ENCODE data around the gene MITF.

The MITF gene

GRCh38 chr3:69925506-69925905 is 186.2 kb downstream of the MITF start:
- DNase-seq, result no peak

GRCh38 chr3:69926385-69926784 is 187.1 kb downstream of the MITF start:
- no peak for DNase-seq

GRCh38 chr3:69927571-69927970 is 188.3 kb downstream of the MITF start:
- DNase-seq, result no peak

- DNase-seq, result no peak
These were observed 189.8 kb downstream of the MITF start for GRCh38 chr3:69929019-69929418.

GRCh38 chr3:69930564-69930963 is 191.3 kb downstream of the MITF start:
- no peak for DNase-seq

- DNase-seq, result no peak
These were observed 192.8 kb downstream of the MITF start for GRCh38 chr3:69932087-69932486.

GRCh38 chr3:69932501-69932900 is 193.2 kb downstream of the MITF start:
- DNase-seq, result no peak

- DNase-seq, result no peak
These were observed 195.1 kb downstream of the MITF start for GRCh38 chr3:69934398-69934797.

GRCh38 chr3:69936266-69936665 is 197.0 kb downstream of the MITF start:
- no peak for DNase-seq

- no peak for DNase-seq
These were observed 198.8 kb downstream of the MITF start for GRCh38 chr3:69938061-69938460.

GRCh38 chr3:69938931-69939330 is 199.7 kb downstream of the MITF start:
- DNase-seq, result no peak

- no peak for DNase-seq
These were observed 201.8 kb downstream of the MITF start for GRCh38 chr3:69941037-69941436.

GRCh38 chr3:69941439-69942176 is 202.3 kb downstream of the MITF start:
- no peak for DNase-seq

- no peak for DNase-seq
These were observed 205.7 kb downstream of the MITF start for GRCh38 chr3:69944931-69945493.

GRCh38 chr3:69948246-69948862 is 209.1 kb downstream of the MITF start:
- no peak for DNase-seq

- no peak for DNase-seq
These were observed 212.4 kb downstream of the MITF start for GRCh38 chr3:69951616-69952015.

- no peak for DNase-seq
These were observed 220.3 kb downstream of the MITF start for GRCh38 chr3:69959581-69959980.

- DNase-seq, result no peak
These were observed 222.6 kb downstream of the MITF start for GRCh38 chr3:69961706-69962439.

- DNase-seq, result no peak
These were observed 224.4 kb downstream of the MITF start for GRCh38 chr3:69963643-69964042.

GRCh38 chr3:69967156-69967555 is 227.9 kb downstream of the MITF start:
- DNase-seq, result no peak

GRCh38 chr3:69970827-69971226 is 231.6 kb downstream of the MITF start:
- DNase-seq, result no peak

GRCh38 chr3:69972672-69973071 is 233.4 kb downstream of the MITF start:
- no peak for DNase-seq

- no peak for DNase-seq
These were observed 236.8 kb downstream of the MITF start for GRCh38 chr3:69976021-69976420.

Data from 8988T (cell line).